Right hindlimb (tissue), 1 donor: ENCODE data around the gene ZBP1.

ENCODE experiments used
- DNase-seq: peaks from one replicate; pipeline ENCODE4 v3.0.0-alpha.2; 2018

The ZBP1 gene

DNA sequence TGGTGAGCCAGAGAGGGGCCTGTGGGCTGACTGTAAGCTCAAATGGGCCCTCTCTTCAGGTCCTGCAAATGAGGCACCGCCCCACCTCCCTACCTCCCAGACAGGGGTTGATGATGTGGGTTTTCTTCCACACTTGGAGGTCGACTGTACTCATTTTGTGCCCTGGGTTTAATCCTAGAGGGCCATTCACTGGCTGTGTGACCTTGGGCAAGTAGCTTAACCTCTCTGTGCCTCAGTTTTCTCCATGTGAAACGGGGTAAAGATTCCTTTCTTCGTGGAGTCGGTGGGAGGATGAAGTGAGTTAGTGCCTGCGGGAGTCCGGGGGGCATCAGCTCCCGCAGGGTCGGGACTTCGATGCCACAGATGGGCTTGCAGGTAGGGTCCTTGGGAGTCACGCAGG is 23.9 kb downstream of the ZBP1 start:
- no peak for DNase-seq

DNA sequence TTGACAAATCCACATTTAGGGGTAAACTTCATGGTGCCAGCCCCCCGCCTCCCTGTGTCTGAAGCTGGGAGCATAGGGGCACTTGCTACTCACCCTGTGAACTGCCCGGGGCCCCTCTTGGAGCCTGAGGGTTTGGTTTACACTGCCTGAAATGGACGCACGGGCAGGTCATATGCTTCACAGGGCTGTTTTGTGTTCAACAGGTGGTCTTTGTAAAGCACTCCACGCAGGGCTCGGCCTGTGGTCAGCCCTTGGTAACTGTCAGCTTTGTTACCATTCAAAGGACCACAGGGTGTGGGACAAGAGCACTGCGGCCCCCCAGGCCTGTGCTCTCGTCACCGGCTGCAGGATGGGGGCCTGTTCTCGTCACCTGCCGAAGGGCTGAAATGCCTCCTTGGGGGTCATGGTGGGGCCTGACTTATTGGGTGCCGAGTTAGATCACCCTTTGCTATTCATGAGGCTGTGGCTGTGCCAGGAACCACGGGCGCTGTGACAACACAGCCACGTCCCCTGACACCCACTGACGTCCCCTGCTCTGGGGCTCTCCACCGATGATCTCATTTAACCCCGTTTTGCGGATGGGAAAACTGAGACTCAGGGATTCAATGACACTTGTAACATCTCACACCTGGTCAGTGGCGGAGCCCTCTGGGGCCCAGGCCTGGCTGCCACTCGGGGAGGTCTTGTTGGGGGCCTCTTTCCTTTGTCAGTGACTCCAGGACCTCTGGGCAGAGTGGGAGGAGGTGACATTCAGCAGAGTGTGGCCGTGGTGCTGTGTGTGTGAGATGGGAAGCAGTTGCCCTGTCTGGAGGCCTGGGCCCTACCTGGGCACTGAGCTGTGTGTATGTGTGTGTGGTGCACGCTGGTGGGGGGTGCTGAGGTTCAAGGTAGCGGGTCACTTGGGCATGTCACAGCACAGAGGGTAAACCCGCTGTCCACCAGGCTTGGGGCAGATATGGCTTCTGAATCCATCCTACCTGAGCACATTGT is 24.9 kb downstream of the ZBP1 start:
- no peak for DNase-seq

DNA sequence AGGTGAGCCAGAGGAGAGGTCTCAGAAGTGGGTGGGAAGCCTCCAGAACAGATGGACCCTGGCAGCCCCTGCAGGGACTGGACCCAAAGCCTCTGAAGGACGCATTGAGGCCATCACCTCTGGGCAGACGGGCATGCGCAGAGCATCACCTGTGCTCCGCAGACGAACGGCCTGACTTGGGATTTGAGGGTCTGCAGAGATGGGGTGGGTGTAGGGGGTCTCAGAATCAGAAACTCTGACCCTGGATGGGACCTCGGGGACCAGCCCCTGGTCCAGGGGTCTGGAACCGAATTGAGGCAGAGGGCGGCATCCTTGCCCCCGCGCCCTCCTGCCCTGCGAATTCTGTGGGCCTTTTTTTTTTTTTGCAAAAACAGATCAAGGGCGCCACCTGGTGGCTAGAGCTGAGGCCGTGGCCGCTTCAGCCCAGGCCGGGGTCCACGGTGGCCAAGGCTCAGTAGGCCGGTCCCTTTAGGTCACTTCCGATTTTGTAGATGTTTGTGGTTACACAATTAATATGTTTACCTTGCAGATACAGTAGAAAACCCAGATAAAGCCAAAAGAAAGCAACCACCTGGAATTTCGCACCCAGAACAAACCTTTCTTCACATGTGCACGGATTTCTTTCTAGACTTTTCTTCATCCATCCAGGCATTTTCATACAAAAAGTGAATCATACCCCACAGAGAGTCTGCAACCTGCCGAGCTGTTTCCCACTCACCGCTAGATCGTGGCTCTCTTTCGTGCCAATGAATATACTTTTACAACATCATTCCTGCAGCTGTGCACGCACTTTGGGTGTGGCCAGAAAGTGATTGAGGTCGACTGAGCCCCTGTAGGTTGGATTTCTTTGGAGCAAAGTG is 25.9 kb downstream of the ZBP1 start:
- DNase-seq, result peak; percentile 63

DNA sequence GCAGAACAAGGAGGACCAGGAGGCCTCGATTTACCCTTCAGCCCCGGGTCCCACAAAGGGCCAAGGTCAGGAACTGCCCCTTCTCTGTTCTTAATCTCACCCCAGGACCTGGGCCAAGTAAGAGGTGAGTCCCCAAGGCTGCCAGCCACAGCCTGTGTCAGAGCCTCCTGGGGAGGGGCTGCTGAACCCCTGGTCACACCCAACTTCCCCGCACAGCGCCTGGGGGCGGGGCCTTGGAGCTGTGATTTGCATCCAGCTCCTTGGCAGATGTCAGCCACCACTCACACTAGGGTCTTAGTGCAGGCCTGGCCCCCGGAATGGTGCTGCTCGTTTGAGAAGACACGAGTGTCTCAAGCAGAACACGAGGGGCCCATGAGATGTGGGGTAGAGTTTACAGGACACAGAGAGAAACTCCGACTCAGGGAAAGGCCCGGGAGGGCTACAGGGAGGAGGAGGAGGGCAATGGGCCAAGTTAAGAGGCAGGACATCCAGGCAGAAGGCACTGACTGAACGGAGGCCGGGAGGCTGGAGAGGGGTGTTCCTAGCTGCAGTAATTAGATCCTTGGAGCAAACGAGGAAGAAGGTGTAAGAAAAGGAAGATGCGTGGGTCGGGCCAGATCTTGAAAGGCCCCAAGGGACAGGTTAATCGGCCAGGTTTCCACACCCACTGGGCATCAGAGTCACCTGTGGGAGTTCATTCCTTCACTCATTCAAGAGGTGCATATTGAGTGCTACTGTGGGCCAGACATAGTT is 26.9 kb downstream of the ZBP1 start:
- no peak for DNase-seq

DNA sequence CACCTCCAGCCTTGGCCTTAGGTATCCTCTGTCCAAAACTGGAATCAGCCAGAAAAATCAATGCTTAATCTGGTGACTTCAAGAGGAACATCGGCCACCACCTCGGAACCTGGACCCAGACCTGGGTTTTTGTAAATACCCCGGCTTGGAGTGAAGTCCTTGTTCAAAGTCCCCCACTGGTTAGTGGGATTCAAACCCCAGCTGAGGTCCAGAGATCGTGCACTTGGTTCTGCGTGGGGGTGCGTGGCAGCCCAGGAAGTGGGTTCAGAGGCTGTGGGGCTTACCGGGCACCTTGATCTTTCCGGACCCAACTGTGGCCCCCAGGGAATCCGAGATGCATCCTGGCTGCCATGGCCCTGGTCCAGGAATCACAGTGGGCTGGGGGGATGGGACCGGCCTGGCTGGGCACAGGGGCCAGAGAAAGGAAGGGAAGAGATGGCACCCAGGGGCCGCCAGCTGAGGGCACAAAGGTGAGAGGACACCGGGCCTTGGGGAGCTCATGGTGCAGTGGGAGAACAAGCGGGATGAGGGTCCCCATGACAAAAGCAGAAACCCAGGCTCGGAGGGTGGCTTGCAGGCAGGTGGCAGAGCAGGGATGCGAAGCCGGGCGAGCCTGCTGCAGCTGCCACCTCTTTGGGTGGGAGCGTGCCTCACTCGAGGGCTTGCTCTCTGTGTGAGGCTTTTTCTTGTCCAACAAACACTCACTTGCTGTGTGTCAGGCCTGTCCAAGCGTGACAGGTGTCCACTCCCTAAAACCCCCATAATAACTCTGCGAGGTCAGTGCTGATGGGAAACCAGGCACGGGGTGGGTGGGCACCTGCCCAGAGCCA is 27.7 kb downstream of the ZBP1 start:
- DNase-seq, result no peak

DNA sequence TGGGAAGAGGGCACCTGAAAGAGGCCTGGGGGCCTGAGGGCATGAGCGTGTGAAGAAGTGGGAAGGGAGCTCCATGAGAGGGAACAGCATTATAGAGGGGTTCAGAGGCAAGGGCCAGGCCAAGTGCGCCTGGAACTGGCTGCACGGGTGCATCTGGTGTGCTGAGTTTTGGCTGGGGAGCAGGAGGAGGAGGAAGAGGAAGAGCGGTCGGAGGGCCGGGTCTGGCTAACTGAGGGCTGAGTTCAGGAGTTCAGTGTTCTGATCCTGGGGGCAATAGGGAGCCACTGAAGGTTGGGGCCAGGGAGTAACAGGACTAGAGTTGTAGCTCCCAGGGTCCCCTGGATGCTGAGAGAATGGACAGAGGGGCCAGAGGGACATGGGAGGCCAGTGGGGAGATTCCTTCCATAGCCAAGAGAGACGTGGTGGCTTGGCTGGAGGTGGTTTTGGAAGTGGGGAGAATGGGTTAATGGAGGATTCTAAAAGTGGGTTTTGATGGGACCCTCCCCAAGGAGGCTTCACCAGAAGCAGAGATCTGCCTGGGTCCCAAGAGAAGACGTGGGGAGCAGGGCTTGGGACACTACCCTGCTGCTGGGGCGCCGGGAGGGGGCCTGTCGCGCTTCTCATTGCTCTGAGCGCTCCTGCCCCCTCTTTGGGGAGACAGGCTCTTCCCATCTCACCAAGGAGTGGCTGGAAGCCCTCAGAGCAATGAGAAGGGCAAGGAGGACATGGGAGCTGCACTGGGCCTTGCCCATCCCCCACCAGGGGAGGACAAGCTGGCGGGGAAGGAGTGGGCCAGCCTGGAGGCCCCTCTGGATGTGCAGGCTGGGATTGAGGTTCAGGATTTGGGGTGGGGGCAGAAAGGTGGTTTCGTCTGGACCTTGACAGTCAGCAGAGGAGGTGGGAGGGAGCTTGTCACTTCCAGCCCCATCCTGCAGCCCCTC is 28.7 kb downstream of the ZBP1 start:
- DNase-seq, result no peak

DNA sequence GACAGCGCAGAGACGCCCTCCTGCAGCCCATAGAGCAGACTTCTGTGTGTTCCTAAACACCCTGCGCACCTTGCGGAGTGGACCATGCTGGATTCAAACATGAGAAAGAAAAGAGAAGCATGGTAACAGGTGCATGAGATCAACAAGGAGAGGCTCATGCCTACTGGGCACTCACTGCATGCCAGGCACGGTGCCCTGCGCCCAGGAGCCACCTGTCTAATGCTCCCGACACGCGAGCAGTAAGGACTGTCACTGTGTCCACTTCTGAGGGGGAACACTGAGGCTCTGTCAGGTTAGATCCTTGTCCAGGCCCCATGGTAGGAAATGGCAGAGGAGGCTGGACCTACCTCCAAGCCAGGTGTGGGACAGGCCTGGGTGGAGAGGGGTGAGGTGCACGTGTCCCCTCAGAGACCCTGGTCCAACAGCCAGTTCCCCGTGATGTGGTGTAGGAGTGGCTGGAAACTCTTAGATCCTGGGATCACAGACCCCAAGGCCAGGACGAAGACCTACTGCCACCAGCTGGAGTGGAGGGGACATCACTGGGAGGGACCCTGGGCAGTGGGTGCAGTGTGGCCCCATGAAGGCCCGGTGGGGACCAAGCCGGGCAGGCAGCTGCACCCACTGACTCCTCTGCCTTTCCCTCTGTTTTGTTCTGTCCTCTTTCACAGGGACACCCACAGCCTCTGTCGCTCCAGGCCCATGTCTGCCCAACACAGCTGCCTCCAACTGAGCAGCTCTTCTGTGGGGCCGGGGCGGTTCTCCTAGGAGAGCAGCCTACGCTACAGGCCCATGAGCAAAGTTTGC is 29.5 kb downstream of the ZBP1 start:
- no peak for DNase-seq

DNA sequence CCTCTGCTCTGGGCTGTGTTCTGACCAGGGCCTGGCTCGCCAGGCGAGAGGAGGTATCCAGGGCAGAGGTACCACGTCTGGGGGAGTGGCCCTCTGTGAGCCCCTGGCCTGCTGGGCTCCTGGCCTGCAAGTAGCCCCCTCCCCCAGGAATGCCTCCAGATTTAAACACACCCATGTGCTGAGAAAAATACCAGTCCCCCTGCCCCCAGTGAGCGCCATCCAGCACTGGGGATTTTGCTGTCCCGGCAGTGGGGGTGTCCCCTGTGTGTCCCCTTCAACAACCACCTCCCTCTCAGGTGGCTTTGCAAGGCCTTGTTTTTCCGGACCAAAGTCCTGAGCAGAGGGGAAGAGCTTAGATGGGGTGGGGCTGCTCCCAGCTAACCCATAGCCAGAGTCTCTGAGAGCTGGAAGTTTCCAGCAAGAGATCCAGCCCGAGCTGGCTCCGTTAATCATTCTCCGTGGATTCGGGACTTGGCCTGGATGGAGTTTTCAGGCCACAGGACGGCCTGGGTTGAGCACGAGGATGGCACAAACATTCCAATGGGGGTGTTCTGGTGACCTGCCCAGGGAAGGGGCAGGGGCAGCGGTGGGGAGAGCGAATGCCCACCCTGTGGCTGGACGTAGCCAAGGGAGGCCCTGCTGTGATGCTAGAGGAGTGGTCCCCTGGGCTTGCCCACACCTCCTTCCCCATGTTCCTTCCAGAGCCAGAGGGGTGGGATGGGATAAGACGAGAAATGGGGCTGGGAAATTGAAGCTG is 30.3 kb downstream of the ZBP1 start:
- no peak for DNase-seq

DNA sequence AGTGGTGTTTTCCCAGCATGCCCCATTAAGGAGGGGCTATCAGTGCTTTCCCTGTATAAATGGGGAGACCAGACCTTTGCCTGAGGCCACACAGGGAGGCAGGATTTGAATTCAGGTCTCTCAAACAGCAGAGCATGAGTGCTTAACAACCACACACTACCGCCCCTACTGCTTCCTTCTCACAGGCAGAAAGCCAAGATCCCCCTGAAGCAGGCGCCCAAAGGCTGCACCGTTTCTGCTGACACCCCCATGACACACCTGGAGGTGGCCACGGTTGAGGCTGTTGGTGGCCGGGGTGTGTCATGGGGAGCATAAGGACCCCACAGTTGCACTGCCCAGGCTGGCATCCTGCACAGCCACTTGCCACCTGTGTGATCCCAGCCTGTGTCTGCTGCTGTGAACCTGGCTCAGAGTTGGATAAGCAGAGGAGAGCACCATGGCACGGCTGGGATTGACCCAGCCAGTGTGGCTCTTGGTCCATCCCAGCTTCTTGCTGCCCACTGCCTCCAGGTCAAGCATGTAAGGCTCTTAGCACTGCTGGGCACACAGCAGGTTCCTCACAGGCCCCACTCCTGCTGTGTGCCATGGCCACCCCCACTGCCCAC is 31.0 kb downstream of the ZBP1 start:
- DNase-seq, result no peak

DNA sequence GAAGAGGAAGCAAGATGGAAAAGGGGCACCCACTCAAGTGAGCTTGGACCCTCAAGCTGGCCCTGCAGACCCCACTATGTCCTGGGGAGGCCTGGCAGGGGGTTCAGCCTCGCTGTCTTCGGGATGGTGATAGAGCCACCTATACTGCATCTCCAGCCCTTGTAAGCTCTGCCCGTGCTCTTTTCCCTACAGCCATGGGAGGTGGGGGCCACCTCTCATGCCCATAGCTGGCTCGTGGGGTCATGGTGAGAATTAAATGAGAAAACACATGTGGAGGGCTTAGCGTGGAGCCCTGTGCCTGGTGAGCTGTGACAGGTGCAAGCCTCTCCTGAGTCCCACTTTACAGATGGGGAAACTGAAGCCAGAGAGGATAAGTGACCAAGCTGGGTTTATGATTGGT is 31.6 kb downstream of the ZBP1 start:
- DNase-seq, result no peak

DNA sequence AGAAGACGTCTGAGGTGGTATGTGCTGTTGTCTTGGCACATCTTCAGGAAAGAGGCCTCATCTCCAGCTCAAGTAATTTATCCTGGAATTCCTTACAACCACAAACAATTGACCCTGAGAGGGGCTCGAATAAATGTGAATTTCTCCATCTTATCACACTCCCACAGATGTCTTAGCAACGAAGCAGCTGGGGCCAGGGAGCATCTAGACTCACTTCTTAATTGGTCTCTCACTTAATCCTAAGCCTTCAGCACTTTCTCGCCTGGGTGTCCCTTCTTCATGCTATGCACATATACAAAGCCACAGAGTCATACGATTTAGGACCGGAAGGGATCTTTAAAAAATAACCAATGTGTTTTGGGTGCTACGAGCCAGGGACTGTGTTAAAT is 32.2 kb downstream of the ZBP1 start:
- DNase-seq, result no peak

DNA sequence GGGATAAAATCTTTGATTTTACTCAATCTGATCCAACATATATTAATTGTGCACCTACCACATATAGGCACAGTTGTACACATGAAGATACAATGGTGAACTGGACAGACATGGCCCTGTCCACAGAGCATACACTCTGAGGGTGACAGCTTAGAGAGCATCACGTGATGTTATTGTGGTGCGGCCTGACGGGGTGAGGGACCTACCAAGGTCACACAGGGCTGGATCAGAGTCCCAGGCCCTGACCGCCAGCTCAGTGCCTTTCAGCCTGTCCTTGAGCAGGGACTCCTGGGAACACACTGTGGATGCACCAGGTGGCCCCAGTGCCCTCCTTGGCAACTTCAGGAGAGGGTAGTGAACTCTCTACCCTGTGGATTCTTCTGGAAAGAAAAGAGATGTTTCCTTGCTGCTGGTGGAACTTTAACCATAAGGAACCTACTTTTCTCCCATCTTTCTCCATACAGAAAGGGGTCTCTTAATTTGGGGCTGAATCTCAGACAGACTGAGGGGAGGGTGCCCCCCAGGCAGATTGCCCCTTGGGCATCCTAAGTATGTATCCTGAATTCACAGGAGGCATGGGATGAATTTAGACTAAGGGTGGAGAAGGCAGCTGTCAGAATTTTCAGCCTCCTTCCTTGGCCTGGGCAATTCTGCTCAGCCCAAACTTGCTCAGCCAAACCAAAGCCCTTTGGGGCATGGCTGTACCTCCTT is 32.8 kb downstream of the ZBP1 start:
- no peak for DNase-seq

DNA sequence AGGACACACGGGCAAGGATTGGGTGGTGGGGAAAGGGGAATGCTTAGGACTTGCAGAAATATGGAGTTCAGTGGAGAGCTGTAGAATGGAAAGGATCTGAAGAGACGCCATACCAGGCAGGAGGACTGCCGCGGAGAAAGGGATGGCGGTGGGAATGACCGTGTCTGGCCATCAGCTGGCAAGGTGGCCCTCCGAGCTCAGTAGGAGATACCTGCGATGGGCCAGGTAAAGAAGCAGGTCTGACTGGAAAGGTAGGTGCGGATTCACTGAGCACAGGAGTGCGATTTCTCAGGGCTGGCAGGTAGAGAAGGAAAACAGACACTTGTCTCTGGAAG is 33.3 kb downstream of the ZBP1 start:
- DNase-seq, result no peak

DNA sequence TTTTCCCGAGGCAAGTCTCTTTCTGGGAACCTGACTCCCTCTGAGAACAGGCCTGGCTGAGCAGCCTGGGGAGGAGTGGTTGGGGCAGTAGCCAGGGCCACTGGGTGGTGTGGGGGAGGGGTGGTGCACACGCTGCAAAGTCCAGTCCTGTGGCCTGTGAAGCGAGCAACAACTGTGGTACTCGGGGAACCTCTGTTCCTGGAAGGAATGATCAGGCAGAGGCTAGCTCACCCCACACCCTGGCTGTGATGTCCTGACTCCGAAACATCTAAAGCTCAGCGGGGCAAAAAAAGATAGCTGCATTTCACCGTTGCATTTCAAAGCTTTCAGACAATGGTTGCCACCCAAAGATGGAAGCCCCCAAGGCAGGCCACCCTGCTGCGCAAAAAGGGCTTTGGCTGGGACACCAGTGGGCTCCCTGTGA is 33.8 kb downstream of the ZBP1 start:
- DNase-seq, result no peak

DNA sequence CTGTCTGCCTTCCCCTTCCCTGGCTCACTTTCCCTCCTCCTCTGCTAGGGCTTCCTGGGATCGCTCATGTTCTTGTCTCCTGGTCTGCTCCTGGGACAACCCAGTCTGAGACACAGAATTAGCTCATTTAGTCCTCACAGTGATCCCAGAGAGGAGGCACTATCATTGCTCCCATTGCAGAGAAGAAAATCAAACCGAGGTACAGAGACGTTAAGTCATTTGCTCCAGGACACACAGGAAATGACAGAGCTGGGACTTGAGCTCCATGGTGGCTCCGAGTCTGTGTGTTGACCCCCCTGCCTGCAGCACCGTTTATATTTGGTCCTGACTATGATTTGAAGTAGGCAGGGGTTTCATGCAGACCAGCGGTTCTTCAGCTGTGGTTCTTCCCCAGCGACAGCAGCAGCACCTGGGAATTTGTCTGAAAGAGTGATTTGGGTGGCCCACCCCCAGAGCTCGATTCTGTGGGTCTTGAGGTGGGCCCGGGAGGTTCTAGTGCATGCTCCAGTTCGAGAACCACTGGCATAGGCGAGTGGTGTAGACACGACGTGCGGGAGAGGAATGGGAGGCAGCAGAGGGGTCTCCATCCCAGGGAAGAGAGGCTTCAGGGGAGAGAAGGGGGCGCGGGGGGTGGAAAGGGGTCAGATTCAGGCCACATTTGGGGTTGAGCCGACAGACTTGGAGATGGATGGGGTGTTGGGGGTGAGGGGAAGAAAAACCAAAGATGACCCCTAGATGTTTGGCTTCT is 34.6 kb downstream of the ZBP1 start:
- DNase-seq, result no peak

DNA sequence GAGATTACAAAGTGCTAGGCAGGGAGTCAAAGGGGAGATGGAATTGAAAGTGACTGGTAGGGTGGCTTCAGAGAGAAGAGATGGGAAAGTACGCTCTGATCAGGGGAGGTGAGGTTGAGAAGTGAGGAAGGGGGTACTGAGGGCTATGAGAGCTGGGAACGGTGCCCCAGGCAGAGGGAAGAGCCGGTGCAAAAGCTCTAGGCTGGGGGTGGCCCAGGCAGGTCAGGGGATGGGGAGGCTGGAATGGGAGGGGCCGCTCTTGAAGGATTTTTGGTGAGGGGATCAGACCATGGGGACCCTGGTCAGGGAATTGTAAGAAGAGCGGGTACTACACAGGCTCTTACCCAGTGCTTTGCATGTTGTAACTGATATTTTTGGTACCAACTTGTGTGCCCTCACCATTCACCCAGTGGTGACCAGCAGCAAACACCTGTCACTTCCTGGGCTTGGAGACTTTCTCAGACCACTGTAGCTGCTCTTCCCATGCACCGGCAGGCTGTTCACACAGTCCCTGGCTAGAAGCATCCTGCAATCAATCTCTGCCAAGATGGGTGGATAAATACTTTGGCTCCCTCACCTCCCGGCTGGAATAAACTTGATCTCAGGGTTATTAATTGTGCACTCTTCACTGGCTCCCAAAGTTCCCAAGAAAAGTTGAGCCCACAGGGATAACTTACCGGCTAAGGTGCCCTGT is 35.3 kb downstream of the ZBP1 start:
- no peak for DNase-seq
